Tibial nerve (tissue), 4 donors: ENCODE measurements around the gene VIT. TPM values are rescaled to one million over a fixed set of nuclear protein-coding genes. Genes with fewer than 3 reads are reported as not detected.
A peak's percentile ranks its signal among the peaks of the same experiment; 100 is the strongest.

Experiments
- DNase-seq, 2 donors: peaks; one replicate each; pipeline ENCODE4 v3.0.0-alpha.2; 2019; ENCODE audit warnings: low spot score in 2 of 2
- H3K27ac ChIP-seq, 4 donors: fragments of 200-600 bp; sonication (generic) in 3 of 4; one replicate each; pipeline ENCODE4 v1.5.1; 2017 to 2019; ENCODE audit warnings: mild to moderate bottlenecking in 1 of 4
- H3K27me3 ChIP-seq, 2 donors: fragments of 200-600 bp; sonication (generic) in 1 of 2; one replicate each; pipeline versions ENCODE4 v1.5.1 to v1.6.0; 2017 to 2019
- H3K36me3 ChIP-seq, 3 donors: fragments of 200-600 bp; sonication (generic); one replicate each; pipeline ENCODE4 v1.5.1; 2018 to 2019
- H3K4me1 ChIP-seq, 4 donors: fragments of 200-600 bp; sonication (generic) in 3 of 4; one replicate each; pipeline ENCODE4 v1.5.1; 2017 to 2019
- H3K4me3 ChIP-seq, 4 donors: fragments of 200-600 bp; sonication (generic) in 3 of 4; one replicate each; pipeline ENCODE4 v1.5.1; 2017 to 2019; ENCODE audit warnings: mild to moderate bottlenecking in 1 of 4, moderate library complexity in 1 of 4
- H3K9me3 ChIP-seq, 4 donors: fragments of 200-600 bp; sonication (generic) in 3 of 4; one replicate each; pipeline ENCODE4 v1.5.1; 2017 to 2019
- CTCF ChIP-seq, 5 experiments: fragments of 200-600 bp in 3 of 5; fragments of 450-650 bp in 2 of 5; sonication (generic) in 3 of 5; IDR thresholded peaks; one replicate each; pipeline ENCODE4 v1.5.1; 2016 to 2019; ENCODE audit warnings: antibody characterized with exemption in 5 of 5, mild to moderate bottlenecking in 3 of 5, moderate library complexity in 2 of 5
- EP300 ChIP-seq, 2 donors: sonication (generic); formaldehyde crosslinking; IDR thresholded peaks; one replicate each; pipeline ENCODE4 v1.6.1; 2017; ENCODE audit warnings: antibody characterized with exemption in 2 of 2, mild to moderate bottlenecking in 1 of 2
- POLR2A ChIP-seq, 2 donors: fragments of 450-650 bp; IDR thresholded peaks; one replicate each; pipeline ENCODE4 v1.6.1; 2017; ENCODE audit warnings: antibody characterized with exemption in 2 of 2, mild to moderate bottlenecking in 2 of 2, moderate library complexity in 2 of 2
- WGBS, 2 donors: methylation state at CpG; one replicate each; pipeline ENCODE4 v1.1.5; 2018; 5-methylcytosine and 5-hydroxymethylcytosine counted together
- total RNA-seq, 4 donors: library from RNA; depleted of rRNA; stranded (reverse); fragments of >200 nt; gene quantifications; one replicate each; pipeline ENCODE4 v1.1.0, GENCODE V29; 2016

Gene VIT
- total RNA-seq, 4 donors from 2014 or later: 55.2 to 201 (median 125) TPM

DNA sequence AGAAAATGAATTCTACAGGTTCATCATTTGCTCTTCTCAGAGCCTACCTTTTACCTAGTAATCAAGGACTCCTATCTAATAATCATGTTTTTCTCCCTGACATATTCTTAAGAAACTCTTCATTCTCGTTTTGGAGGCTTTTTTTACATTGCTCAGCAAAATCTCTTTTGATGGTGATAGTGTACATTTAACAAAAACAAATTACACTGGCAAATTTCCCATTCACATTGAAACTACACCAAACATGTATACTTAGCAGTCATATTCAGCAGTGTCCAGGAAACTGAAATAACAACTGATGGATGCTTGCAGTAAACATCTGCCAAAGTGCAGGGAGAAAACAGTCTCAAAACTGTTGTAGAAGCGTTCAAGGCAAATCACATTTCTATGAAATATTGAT lies 4.4 kb upstream of the VIT start:
- Histone ChIP-seq H3K36me3 (no peaks in the 10 kb centered on the region), H3K4me3 (no peak overlapping the region), H3K27ac (no peak overlapping the region), H3K27me3 (no peaks in the 10 kb centered on the region), H3K4me1 (peaks cover 0 to 9% (median 2%) of the 10 kb centered on the region in 4 donors), H3K9me3 (no peaks in the 10 kb centered on the region)
- WGBS, 2 donors: 46 to 47% methylated on average over 2 of the region's 2 CpGs
- TF ChIP-seq POLR2A (IDR thresholded peaks at IDR 0.05) (no peak), CTCF (IDR thresholded peaks at IDR 0.05) (no peak), EP300 (IDR thresholded peaks at IDR 0.05) (no peak)
- no peak for DNase-seq

GRCh38 chr2:36693825-36694224 lies 2.7 kb upstream of the VIT start:
- WGBS, 2 donors: 89 to 97% methylated on average over 7 of the region's 7 CpGs
- Histone ChIP-seq H3K4me1 (peaks cover 0 to 9% (median 2%) of the 10 kb centered on the region in 4 donors), H3K4me3 (no peak overlapping the region), H3K27ac (no peak overlapping the region), H3K27me3 (no peaks in the 10 kb centered on the region), H3K9me3 (no peaks in the 10 kb centered on the region), H3K36me3 (no peaks in the 10 kb centered on the region)
- TF ChIP-seq POLR2A (IDR thresholded peaks at IDR 0.05) (no peak), CTCF (IDR thresholded peaks at IDR 0.05) (no peak), EP300 (IDR thresholded peaks at IDR 0.05) (no peak)
- DNase-seq: no peak

- Histone ChIP-seq H3K36me3 (no peaks in the 10 kb centered on the region), H3K27me3 (no peaks in the 10 kb centered on the region), H3K27ac (peak overlapping the region in 1 of 4 donors; percentile 47), H3K9me3 (no peaks in the 10 kb centered on the region), H3K4me3 (peak overlapping the region in 1 of 4 donors; percentile 49), H3K4me1 (peaks cover 0 to 9% (median 2%) of the 10 kb centered on the region in 4 donors)
- DNase-seq: no peak
- TF ChIP-seq EP300 (IDR thresholded peaks at IDR 0.05) (peak in 1 of 2 donors; percentile 32), CTCF (IDR thresholded peaks at IDR 0.05) (peak in 3 of 5 experiments; percentile 34 to 68 (median 52)), POLR2A (IDR thresholded peaks at IDR 0.05) (no peak)
- WGBS, 2 donors: 53 to 60% methylated on average over 7 of the region's 7 CpGs
Observed at GRCh38 chr2:36695746-36696415, 626 bp upstream of the VIT start.

GRCh38 chr2:36697424-36698066 lies 1.0 kb downstream of the VIT start:
- H3K27ac ChIP-seq: peak overlapping the region in 3 of 4 donors; percentile 34 to 81 (median 70)

More at GRCh38 chr2:36697424-36698066, 1.0 kb downstream of the VIT start:
- H3K4me3 ChIP-seq: peak overlapping the region; percentile 17 to 49 (median 19)
- H3K4me1 ChIP-seq: peaks cover 0 to 17% (median 2%) of the 10 kb centered on the region in 4 donors
- TF ChIP-seq EP300 (IDR thresholded peaks at IDR 0.05) (peak in 1 of 2 donors; percentile 13), CTCF (IDR thresholded peaks at IDR 0.05) (no peak), POLR2A (IDR thresholded peaks at IDR 0.05) (no peak)
- WGBS, 2 donors: 29 to 31% methylated on average over 8 of the region's 8 CpGs
- DNase-seq: no peak
- H3K9me3 ChIP-seq: no peaks in the 10 kb centered on the region
- H3K27me3 ChIP-seq: no peaks in the 10 kb centered on the region
- H3K36me3 ChIP-seq: no peaks in the 10 kb centered on the region
